NCI-H146 (cell line): ENCODE measurements around the gene SNORC.

Experiments
- DNase-seq: peaks from one replicate; lab custom pipeline; 2025; lab: John Stamatoyannopoulos, UW

Gene SNORC

GRCh38 chr2:232869138-232870017 lies 686 bp upstream of the SNORC start:
- DNase-seq: no peak

DNA sequence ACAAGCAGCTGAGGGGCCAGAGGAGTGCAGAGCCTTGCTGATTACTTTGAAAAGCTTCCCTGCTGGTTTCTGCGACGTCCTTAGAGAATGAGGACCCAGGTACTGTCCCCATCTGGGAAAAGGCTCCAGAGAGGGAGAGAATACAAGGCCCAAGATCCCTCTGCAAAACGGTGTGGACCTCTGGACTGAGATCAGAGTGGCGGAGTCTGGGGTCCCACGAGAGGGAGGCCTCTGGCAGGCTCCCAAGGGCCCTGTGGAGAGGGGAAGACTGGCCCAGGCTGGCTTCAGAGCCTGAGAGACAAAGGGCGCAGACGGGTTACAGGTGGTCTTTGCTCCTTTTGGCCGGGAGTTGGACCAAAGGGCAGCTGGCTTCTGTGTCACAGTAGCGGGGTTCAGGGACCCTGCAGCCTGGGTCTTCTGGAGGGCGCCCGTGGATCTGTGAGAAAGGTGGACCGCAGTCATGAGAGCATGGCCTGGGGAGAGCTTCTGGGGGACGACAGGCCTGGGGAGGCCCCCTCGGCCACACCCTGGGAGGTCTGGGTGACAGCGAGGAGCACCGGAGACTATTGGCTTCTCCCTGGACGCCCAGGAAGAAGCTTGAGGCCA lies 805 bp downstream of the SNORC start:
- no peak for DNase-seq

DNA sequence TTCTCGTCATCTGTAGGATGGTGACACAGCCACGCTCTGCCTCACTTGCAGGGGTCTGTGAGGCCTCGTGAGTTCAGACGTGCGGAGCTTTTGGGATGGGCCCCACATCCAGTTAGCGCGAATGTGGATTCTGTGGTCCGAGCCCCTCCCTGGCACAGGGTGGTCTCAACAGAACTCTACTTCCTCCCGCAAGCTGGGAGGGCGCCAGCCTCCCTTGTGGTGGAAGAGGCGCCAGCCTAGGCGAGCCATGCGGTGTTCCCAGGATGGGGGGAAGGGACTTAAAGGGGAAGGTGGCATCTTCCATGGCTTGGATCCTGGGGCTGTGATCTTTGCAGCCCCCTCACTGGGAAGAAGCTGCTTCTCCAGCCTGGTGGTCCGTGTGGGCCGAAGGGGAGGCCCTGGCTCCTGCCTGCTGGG lies 1.4 kb downstream of the SNORC start:
- DNase-seq: no peak

DNA sequence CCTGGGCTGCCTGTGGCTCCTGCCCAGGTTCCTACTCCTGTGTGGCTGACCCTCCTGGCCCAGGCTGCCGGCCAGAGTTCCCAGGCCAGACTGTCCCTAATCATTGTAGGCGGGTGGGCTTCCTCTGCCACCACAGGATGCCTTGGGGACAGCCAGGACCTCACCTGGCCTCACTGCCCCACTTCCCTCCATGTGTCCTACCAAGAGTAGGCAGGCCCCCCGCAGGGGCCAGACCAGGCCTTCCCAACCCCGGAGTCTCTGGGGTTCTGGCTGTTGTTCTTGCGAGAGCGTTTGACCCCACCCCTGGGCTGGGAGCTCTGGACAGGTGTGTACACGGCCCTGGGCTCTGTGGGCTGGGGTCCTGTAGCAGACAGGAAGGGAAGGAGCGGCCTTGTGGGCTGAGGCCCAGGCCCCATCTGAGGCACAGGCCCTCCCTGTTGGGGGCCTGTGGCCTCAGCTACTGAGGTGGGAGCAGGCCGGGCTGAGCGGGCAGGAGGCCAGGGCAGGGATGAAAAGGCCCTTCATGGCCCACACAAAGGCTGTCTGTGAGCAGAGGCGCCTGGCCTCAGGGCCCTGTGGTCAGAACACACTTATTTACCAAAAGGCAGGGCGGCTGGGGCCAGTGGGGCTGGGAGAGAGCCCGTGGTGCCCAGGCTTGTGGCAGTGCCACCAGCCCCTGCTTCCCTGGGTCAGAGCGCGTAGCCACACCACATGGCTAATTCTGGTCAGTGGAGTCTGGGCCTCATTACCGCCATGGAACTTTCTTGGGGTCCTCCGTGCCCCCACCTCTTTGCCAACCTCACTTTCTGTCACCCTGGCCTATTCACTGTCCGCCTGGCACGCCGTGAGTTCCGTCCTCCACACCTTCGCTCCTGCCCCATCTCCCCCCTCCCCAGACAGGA lies 2.0 kb downstream of the SNORC start:
- DNase-seq: no peak

DNA sequence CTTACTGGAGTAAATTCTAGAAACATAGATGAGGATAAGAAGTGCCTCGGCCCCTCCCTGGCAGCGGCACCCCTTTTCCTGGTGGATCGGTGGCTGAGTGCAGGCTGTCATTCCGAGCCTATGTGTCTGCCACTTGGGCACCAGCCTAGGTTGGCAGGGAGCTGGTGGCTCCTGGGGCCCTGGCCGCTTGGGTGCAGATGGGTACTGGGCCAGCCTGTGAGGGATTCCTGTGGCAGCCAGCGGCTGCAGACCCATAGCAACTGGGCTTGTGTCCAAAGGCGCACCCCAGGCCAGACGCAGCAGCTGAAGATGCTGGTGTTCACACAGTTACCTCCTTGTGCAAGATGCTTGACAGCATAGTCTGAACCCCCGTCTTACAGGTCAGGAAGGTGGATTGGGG lies 2.8 kb downstream of the SNORC start:
- DNase-seq: no peak

DNA sequence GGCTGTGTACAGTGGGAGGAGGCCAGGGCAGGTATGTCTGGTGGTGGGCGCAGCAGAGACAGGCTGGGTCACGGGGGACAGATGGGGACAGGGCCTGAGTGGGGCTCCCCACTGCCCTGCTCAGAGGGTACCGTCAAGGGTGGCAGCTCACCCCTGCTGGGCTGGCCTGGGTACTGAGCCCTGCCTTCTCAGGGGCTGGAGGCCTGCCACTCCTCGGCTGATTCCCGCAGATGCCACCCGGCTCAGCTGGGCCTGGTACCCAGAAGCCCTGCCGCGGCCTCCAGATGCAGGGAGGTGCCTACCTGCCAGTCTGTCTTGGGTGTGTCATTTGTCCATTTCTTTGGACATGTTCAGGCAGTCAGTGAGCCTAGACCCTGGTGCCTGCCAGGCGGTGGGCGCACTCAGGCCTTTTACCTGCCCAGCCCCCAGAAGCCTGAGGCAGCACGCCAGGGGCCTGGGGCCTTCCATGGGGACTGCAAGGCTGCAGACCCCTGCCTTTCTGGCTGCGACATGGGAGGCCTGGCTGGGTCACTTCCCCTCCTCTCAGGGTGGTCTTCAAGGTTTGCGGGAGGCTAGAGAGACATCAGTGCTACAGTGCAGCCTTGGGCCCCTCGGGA lies 3.3 kb downstream of the SNORC start:
- DNase-seq: no peak

GRCh38 chr2:232873909-232874641 lies 4.0 kb downstream of the SNORC start:
- no peak for DNase-seq

DNA sequence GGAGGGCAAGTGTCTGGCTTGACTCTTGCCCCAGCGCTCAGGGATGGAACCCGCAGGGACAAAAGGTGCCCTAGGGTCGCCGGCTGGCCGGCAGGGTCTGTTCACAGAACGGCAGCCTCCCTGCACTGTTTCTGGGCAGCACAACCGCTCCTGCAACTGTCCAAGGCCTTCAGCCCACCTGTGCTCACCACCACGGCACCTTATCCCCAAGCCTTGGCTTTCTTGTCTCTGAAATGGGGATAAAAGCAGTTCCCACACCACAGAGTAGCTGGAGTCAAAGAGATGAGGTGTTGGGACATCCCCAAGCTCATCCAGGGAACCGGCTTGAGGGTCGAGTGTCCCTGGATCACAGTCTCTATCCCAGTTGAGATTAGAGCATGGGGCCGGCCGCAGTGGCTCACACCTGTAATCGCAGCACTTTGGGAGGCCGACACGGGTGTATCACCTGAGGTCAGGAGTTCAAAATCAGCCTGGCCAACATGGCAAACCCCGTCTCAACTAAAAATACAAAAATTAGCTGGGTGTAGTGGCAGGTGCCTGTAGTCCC lies 4.7 kb downstream of the SNORC start:
- DNase-seq: no peak

- DNase-seq: no peak
Observed at GRCh38 chr2:232875256-232876121, 5.4 kb downstream of the SNORC start.

DNA sequence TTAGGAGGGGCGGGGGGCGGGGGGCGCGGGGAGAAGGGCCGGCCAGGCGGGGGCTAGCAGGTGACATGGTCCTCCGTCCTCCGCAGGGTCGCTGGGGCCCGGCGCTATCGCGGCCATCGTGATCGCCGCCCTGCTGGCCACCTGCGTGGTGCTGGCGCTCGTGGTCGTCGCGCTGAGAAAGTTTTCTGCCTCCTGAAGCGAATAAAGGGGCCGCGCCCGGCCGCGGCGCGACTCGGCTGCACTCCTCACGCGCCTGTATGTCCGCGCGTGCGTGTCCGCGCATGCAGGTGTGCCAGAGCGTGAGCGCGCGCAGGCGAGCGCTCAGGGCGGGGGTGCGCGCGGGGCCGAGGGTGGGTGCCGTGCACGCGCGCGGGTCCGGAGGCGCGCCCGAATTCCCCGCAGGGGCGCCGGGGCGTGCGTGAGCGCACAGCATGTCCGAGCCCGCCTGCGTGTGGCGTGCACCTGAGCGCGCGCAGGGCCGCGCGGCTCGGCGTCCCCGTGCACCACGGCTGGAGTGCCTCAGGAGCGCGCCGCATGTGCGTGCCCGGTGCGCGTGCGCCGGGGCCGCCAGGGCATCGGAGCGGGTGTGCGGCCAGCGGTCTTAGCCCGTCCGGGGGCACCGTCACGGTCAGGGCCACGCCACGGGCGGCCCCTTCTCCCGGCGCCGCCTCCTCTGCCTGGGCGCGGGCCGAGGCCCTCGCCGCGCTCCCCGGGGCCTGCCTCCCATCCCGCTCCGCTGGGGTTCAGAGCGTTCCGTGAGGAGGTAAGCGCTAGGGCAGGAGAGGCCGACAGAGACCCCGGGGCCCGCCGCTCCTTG lies 6.3 kb downstream of the SNORC start:
- peak; percentile 45 for DNase-seq

GRCh38 chr2:232876978-232877441 lies 6.9 kb downstream of the SNORC start:
- DNase-seq: no peak

DNA sequence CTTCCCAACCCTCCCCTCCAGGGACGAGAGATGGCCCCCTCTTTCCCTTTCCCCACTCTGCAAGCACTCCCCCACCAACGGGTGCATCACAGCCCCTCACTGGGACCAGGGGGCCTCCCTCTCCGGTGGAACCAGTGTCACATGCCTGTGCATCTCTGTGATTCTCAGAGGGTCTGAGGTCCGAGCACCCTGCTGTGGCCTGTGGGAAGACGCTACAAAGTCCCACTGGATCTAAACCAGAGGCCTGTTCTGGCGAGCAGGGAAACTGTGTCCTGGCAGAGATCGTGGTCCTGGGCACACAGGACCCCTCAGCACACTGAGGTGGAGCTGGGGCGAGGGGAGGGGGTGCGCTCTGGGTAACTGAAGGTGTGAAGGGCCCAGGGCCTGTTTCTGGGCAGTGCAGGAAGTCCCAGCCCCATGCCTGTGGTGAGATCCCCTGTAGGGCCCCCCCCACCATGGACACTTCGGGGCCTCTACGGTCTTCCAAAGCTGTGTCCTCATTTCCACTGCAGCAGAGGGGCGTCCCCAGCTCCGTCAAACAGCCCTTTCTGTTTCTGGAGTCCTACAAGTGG lies 8.0 kb downstream of the SNORC start:
- no peak for DNase-seq

- DNase-seq: no peak
Observed at GRCh38 chr2:232878855-232879617, 9.0 kb downstream of the SNORC start.

DNA sequence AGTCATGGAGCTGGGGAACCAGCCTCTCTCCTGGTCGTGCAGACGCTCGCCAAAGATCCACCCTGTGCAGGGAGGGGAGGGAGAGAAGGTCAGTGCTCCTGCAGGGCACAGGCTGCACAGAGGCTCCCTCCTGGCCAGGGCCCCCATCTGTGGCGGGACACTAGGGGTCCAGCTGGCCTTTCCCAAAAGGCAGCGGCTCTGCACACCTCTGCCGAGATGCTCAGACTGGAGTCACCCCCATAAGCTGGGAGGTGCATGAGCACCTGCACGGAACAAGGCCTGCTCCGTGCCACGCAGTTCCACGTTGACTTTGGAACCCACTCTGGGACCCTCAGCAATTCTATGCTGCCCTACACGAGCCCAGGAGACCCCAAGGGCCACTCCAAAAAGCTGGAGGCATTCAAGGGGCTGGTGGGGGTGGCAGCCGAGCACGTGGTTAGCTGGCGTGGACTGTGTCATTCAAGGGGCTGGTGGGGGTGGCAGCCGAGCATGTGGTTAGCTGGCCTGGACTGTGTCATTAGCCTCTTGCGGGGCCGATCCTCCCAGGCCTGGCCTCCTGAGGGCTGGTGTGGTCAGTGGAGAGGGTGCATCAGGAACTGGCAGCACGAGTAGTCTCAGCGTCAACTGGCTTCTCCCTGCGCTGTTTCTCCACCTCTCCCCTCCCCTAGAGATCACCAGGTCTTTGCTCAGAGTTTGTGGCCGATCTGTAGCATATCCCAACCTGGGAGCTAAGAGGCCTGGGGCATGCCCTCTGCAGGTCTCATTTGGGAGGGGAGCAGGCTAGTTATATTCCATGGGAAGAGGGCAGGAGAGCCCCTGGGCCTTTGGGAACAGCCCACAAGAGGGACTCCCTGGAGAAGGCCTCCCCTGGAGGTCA lies 9.8 kb downstream of the SNORC start:
- DNase-seq: no peak

GRCh38 chr2:232880764-232881351 lies 10.8 kb downstream of the SNORC start:
- DNase-seq: no peak

DNA sequence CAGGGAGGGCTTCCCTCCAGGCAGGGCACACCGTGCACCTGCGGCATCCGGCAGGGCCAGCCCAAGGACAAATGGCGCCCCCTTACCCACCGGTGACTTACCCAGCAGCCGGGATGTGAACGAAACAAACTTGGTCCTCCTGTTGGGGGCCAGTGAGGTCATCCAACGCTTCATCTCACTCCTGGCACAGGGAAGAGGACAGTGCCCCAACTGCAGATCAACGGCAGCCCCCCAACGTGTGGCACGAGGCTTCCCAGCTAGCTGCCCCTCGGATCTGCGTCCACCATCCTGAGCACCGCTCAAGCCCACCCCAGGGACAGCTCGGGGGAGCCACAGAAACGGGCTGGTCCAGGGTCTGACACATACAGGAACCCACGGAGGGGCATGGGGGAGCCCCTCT lies 12.0 kb downstream of the SNORC start:
- DNase-seq: no peak
